Activated CD4-positive, alpha-beta memory T cell treated with anti-CD3 and anti-CD28 coated beads for 36 hours (primary cell): ENCODE results near the gene CPT1B. TPM values are rescaled to one million over a fixed set of nuclear protein-coding genes. Genes with fewer than 3 reads are reported as not detected.

Experiments
- total RNA-seq, 2 experiments: library from RNA; stranded (reverse); gene quantifications; one replicate each; pipeline ENCODE4 v1.2.3, GENCODE V29; 2021

Gene CPT1B
- total RNA-seq, 2 experiments from 2014 or later, result 33.3 to 36.9 TPM

Other genes starting within 250 kb of the CPT1B start
- 10 to 100 TPM; 41.2 to 41.7 TPM for gene PPP6R2, start 235.1 kb downstream of the CPT1B start, total RNA-seq
- gene SBF1, start 103.4 kb downstream of the CPT1B start, total RNA-seq, result 100 to 1,000 TPM; 110 to 112 TPM
- gene ADM2, start 96.9 kb downstream of the CPT1B start, total RNA-seq, result 1 to 10 TPM; 7.3 to 7.4 TPM
- gene MIOX, start 91.6 kb downstream of the CPT1B start, total RNA-seq, result under 1 TPM; 0.39 to 0.59 TPM
- 10 to 100 TPM; 62.1 to 63.8 TPM for gene LMF2, start 70.7 kb downstream of the CPT1B start, total RNA-seq
- gene NCAPH2, start 70.2 kb downstream of the CPT1B start, total RNA-seq, result 100 to 1,000 TPM; 134 to 138 TPM
- 1 to 10 TPM; 1.9 to 5.6 TPM for gene SCO2, start 52.8 kb downstream of the CPT1B start, total RNA-seq
- 10 to 100 TPM; 64.7 to 65.6 TPM for gene TYMP, start 48.4 kb downstream of the CPT1B start, total RNA-seq
- 1 to 10 TPM; 6.9 to 7.7 TPM for gene KLHDC7B, start 32.5 kb downstream of the CPT1B start, total RNA-seq
- 1 to 10 TPM in 1 of 2 experiments, under 1 TPM in 1; 0.87 to 1.0 TPM for gene SYCE3, start 15.5 kb downstream of the CPT1B start, total RNA-seq
- 10 to 100 TPM; 76.2 to 76.3 TPM for gene CHKB, start 4.4 kb upstream of the CPT1B start, total RNA-seq
- gene MAPK8IP2, start 22.4 kb upstream of the CPT1B start, total RNA-seq, result under 1 TPM; 0.10 to 0.19 TPM
- 10 to 100 TPM; 23.9 to 25.8 TPM for gene ARSA, start 49.7 kb upstream of the CPT1B start, total RNA-seq
- gene SHANK3, start 94.4 kb upstream of the CPT1B start, total RNA-seq, result under 1 TPM; 0.05 to 0.07 TPM
- gene ACR, start 159.8 kb upstream of the CPT1B start, total RNA-seq, result not detected
- gene RABL2B, start 205.2 kb upstream of the CPT1B start, total RNA-seq, result 10 to 100 TPM; 20.0 to 21.8 TPM